H9 (cell line): ENCODE results near the gene MBNL1. TPM values are rescaled to one million over a fixed set of nuclear protein-coding genes. Genes with fewer than 3 reads are reported as not detected.

Source experiments
- DNase-seq: peaks from one replicate; pipeline ENCODE4 v3.0.0-alpha.2; 2017
- H2AFZ ChIP-seq: one replicate; pipeline ENCODE4 v1.6.1; 2013; ENCODE audit warnings: mild to moderate bottlenecking, low read length, control low read depth, moderate library complexity
- H2AK5ac ChIP-seq: 2 replicates; pipeline ENCODE4 v1.6.1; 2013; ENCODE audit warnings: low read length, control low read depth, mixed read lengths; ENCODE audit not compliant: insufficient read length
- H2BK120ac ChIP-seq: one replicate; pipeline ENCODE4 v1.6.1; 2013; ENCODE audit warnings: low read depth, mild to moderate bottlenecking, low read length, control low read depth, inconsistent platforms; ENCODE audit not compliant: poor library complexity, severe bottlenecking
- H2BK12ac ChIP-seq: 2 replicates; pipeline ENCODE4 v1.6.1; 2013; ENCODE audit warnings: low read length, control low read depth, mixed read lengths, low read depth; ENCODE audit not compliant: insufficient read length
- H2BK15ac ChIP-seq: 2 replicates; pipeline ENCODE4 v1.6.1; 2013; ENCODE audit warnings: low read depth, low read length, control low read depth
- H2BK20ac ChIP-seq: one replicate; pipeline ENCODE4 v1.6.1; 2013; ENCODE audit warnings: low read depth, mild to moderate bottlenecking, low read length, control low read depth, inconsistent platforms; ENCODE audit not compliant: poor library complexity, severe bottlenecking
- H2BK5ac ChIP-seq: 2 replicates; pipeline ENCODE4 v1.6.1; 2013; ENCODE audit warnings: low read length, control low read depth, mixed read lengths; ENCODE audit not compliant: insufficient read length
- H3K14ac ChIP-seq: 2 replicates; pipeline ENCODE4 v1.6.1; 2013; ENCODE audit warnings: low read length, control low read depth; ENCODE audit not compliant: insufficient read depth
- H3K18ac ChIP-seq: 2 replicates; pipeline ENCODE4 v1.6.1; 2013; ENCODE audit warnings: low read depth, mild to moderate bottlenecking, mixed read lengths, low read length, control low read depth; ENCODE audit not compliant: insufficient read length
- H3K23ac ChIP-seq: 2 replicates; pipeline ENCODE4 v1.6.1; 2013; ENCODE audit warnings: low read length, control low read depth, mixed read lengths, low read depth; ENCODE audit not compliant: insufficient read length
- H3K23me2 ChIP-seq: 2 replicates; pipeline ENCODE4 v1.6.1; 2013; ENCODE audit warnings: low read depth, mild to moderate bottlenecking, mixed read lengths, low read length, control low read depth; ENCODE audit not compliant: insufficient read length, poor library complexity, severe bottlenecking
- H3K27ac ChIP-seq: 2 replicates; pipeline ENCODE4 v1.5.1; 2013; ENCODE audit warnings: low read length, control low read depth, mixed read lengths, low read depth; ENCODE audit not compliant: insufficient read length
- H3K27me3 ChIP-seq: 2 replicates; pipeline ENCODE4 v1.6.1; 2013; ENCODE audit warnings: low read length, control low read depth, inconsistent platforms; ENCODE audit not compliant: insufficient read depth
- H3K4ac ChIP-seq: 2 replicates; pipeline ENCODE4 v1.6.1; 2013; ENCODE audit warnings: low read depth, mild to moderate bottlenecking, control low read depth, inconsistent platforms, low read length, moderate library complexity
- H3K4me1 ChIP-seq: 2 replicates; pipeline ENCODE4 v1.6.1; 2013; ENCODE audit warnings: low read length, control low read depth, inconsistent platforms; ENCODE audit not compliant: insufficient read depth
- H3K4me2 ChIP-seq: 2 replicates; pipeline ENCODE4 v1.6.1; 2013; ENCODE audit warnings: low read length, control low read depth, mixed read lengths; ENCODE audit not compliant: insufficient read length, insufficient read depth
- H3K56ac ChIP-seq: 2 replicates; pipeline ENCODE4 v1.6.1; 2013; ENCODE audit warnings: low read depth, mild to moderate bottlenecking, mixed read lengths, low read length, control low read depth; ENCODE audit not compliant: insufficient read length
- H3K79me1 ChIP-seq: 2 replicates; pipeline ENCODE4 v1.6.1; 2013; ENCODE audit warnings: low read depth, mild to moderate bottlenecking, moderate library complexity, low read length, control low read depth, inconsistent platforms; ENCODE audit not compliant: insufficient read depth, poor library complexity, severe bottlenecking
- H3K79me2 ChIP-seq: 2 replicates; pipeline ENCODE4 v1.6.1; 2013; ENCODE audit warnings: low read length, control low read depth, inconsistent platforms; ENCODE audit not compliant: insufficient read depth
- H3K9ac ChIP-seq: 2 replicates; pipeline ENCODE4 v1.6.1; 2013; ENCODE audit warnings: low read length, control low read depth, mixed read lengths; ENCODE audit not compliant: insufficient read length; ENCODE audit errors: extremely low read depth
- H3K9me3 ChIP-seq: one replicate; pipeline ENCODE4 v1.6.1; 2013; ENCODE audit warnings: low read depth, low read length, inconsistent platforms; ENCODE audit not compliant: control insufficient read depth
- H3T11ph ChIP-seq: one replicate; pipeline ENCODE4 v1.6.1; 2013; ENCODE audit warnings: mild to moderate bottlenecking, low read length, control low read depth, inconsistent platforms
- H4K20me1 ChIP-seq: one replicate; pipeline ENCODE4 v1.6.1; 2013; ENCODE audit not compliant: control insufficient read depth, insufficient read length, insufficient read depth
- H4K5ac ChIP-seq: 2 replicates; pipeline ENCODE4 v1.6.1; 2013; ENCODE audit warnings: low read depth, mild to moderate bottlenecking, mixed read lengths, low read length, control low read depth; ENCODE audit not compliant: insufficient read length
- H4K8ac ChIP-seq: replicated peaks from 2 replicates; pipeline ENCODE4 v1.6.1; 2013; ENCODE audit warnings: low read length, control low read depth, mixed read lengths, low read depth; ENCODE audit not compliant: insufficient read length
- H4K91ac ChIP-seq: 2 replicates; pipeline ENCODE4 v1.6.1; 2013; ENCODE audit warnings: low read depth, mild to moderate bottlenecking, moderate library complexity, mixed read lengths, low read length, control low read depth; ENCODE audit not compliant: insufficient read length
- H3K27ac Mint-ChIP-seq, 3 experiments: 2 replicates in 2 of 3; 3 replicates in 1 of 3; pipeline ENCODE4 v1.8.0; 2020 to 2021; ENCODE audit warnings: mixed read lengths in 3 of 3, mild to moderate bottlenecking in 1 of 3, moderate library complexity in 1 of 3
- H3K27me3 Mint-ChIP-seq: 2 replicates; pipeline ENCODE4 v1.8.0; 2021; ENCODE audit warnings: low read depth, mild to moderate bottlenecking, moderate library complexity, mixed read lengths
- H3K36me3 Mint-ChIP-seq, 3 experiments: 2 replicates in 2 of 3; 3 replicates in 1 of 3; pipeline ENCODE4 v1.8.0; 2020 to 2021; ENCODE audit warnings: low read depth in 3 of 3, mixed read lengths in 3 of 3; ENCODE audit not compliant: insufficient read depth in 1 of 3
- H3K4me1 Mint-ChIP-seq, 2 experiments: 2 replicates each; pipeline ENCODE4 v1.8.0; 2020; ENCODE audit warnings: mixed read lengths in 2 of 2
- H3K4me3 Mint-ChIP-seq, 2 experiments: 2 replicates in 1 of 2; 3 replicates in 1 of 2; pipeline ENCODE4 v1.8.0; 2020 to 2021; ENCODE audit warnings: mild to moderate bottlenecking in 2 of 2, mixed read lengths in 2 of 2, moderate library complexity in 1 of 2
- H3K9me3 Mint-ChIP-seq, 2 experiments: 2 replicates in 1 of 2; 3 replicates in 1 of 2; pipeline ENCODE4 v1.8.0; 2020; ENCODE audit warnings: mild to moderate bottlenecking in 2 of 2, mixed read lengths in 2 of 2, moderate library complexity in 1 of 2
- CTCF ChIP-seq: fragments of 200-600 bp; sonication (generic); conservative IDR thresholded peaks from 3 replicates; pipeline ENCODE4 v1.8.0; 2021; ENCODE audit warnings: antibody characterized with exemption, mild to moderate bottlenecking
- WGBS: extraction: QIAGEN DNeasy Blood & Tissue Kit; methylation state at CpG from one replicate; pipeline ENCODE4 v1.1.7; 2013; ENCODE audit warnings: missing lambda C conversion rate, low lambda C conversion rate, mixed read lengths; ENCODE audit not compliant: insufficient read length; ENCODE audit errors: extremely low coverage; 5-methylcytosine and 5-hydroxymethylcytosine counted together
- total RNA-seq: library from RNA; stranded (reverse); gene quantifications from 2 replicates; pipeline ENCODE4 v1.2.1, GENCODE V29; 2021

Gene MBNL1
- total RNA-seq, 1 experiment from 2014 or later, result 14.9 TPM

GRCh38 chr3:152394246-152394645 is 125.5 kb downstream of the MBNL1 start:
- H3K79me2 ChIP-seq, result peaks cover 3% of the 10 kb centered on the region; the same call in 1 of the 2 replicates
- H3K36me3 Mint-ChIP-seq, result peaks cover 3 to 7% (median 4%) of the 10 kb centered on the region in 3 experiments; a peak in 4 of 7 replicates
- TF ChIP-seq CTCF, result no peak

More at GRCh38 chr3:152394246-152394645, 125.5 kb downstream of the MBNL1 start:
- Histone ChIP-seq H3K23ac (no peak overlapping the region), H3K4me1 (peaks cover 4% of the 10 kb centered on the region; the same call in 1 of the 2 replicates), H3K79me1 (no peaks in the 10 kb centered on the region), H2BK12ac (no peak overlapping the region), H2AK5ac (no peak overlapping the region), H3K27me3 (no peaks in the 10 kb centered on the region), H3K9me3 (no peaks in the 10 kb centered on the region), H3K9ac (no peak overlapping the region), H4K91ac (no peak overlapping the region), H3K4me2 (no peak overlapping the region), H3K4ac (no peak overlapping the region), H2BK15ac (no peak overlapping the region), H3K18ac (no peak overlapping the region), H2BK20ac (no peak overlapping the region), H3K14ac (no peak overlapping the region), H4K5ac (no peak overlapping the region), H4K8ac (no peak overlapping the region), H2AFZ (no peak overlapping the region), H3K23me2 (no peaks in the 10 kb centered on the region), H2BK120ac (no peak overlapping the region), H4K20me1 (no peaks in the 10 kb centered on the region), H3T11ph (no peak overlapping the region), H2BK5ac (no peak overlapping the region), H3K56ac (no peak overlapping the region), H3K27ac (no peak overlapping the region)
- no CpG with 5 or more reads among the region's 1 CpG for WGBS
- no peak for DNase-seq
- H3K9me3 Mint-ChIP-seq, result peaks cover 0 to 2% of the 10 kb centered on the region in 2 experiments; a peak in 1 of 5 replicates
- peaks cover 38 to 40% of the 10 kb centered on the region in 2 experiments for H3K4me1 Mint-ChIP-seq
- H3K27me3 Mint-ChIP-seq, result no peaks in the 10 kb centered on the region
- H3K4me3 Mint-ChIP-seq, result no peak overlapping the region
- no peak overlapping the region for H3K27ac Mint-ChIP-seq
